SU-DHL-6 (cell line): ENCODE results near the gene WFDC1.

ENCODE experiments used
- H2AFZ ChIP-seq: fragments of 200-600 bp; sonication (generic); 2 replicates; pipeline ENCODE4 v1.6.1; 2014; ENCODE audit warnings: low read depth, mild to moderate bottlenecking, moderate library complexity, mixed read lengths, antibody characterized with exemption, low read length; ENCODE audit not compliant: severe bottlenecking
- H3F3A ChIP-seq: fragments of 200-600 bp; shearing (Covaris generic); 2 replicates; pipeline ENCODE4 v1.6.0; 2016; ENCODE audit warnings: antibody characterized with exemption, mild to moderate bottlenecking; ENCODE audit not compliant: insufficient read depth
- H3K27ac ChIP-seq: fragments of 200-600 bp; sonication (generic); 2 replicates; pipeline ENCODE4 v1.5.1; 2016; ENCODE audit warnings: low read depth, mild to moderate bottlenecking, low read length, moderate library complexity, mixed read lengths
- H3K27me3 ChIP-seq: fragments of 200-600 bp; sonication (generic), shearing (Covaris generic); 2 replicates; pipeline ENCODE4 v1.6.0; 2014; ENCODE audit warnings: mild to moderate bottlenecking, low read length
- H3K36me3 ChIP-seq: fragments of 200-600 bp; sonication (generic); 2 replicates; pipeline ENCODE4 v1.6.1; 2014; ENCODE audit warnings: mild to moderate bottlenecking, low read length, mixed read lengths
- H3K4me2 ChIP-seq: fragments of 300-600, 200-600 bp; shearing (Covaris generic), sonication (generic); 2 replicates; pipeline ENCODE4 v1.6.0; 2014; ENCODE audit warnings: low read length, low read depth, mild to moderate bottlenecking; ENCODE audit not compliant: poor library complexity, severe bottlenecking
- H3K4me3 ChIP-seq: fragments of 200-600 bp; sonication (generic); 2 replicates; pipeline ENCODE4 v1.5.1; 2014; ENCODE audit warnings: antibody characterized with exemption, low read length, mild to moderate bottlenecking, mixed read lengths; ENCODE audit not compliant: insufficient read depth, poor library complexity, severe bottlenecking
- H3K79me2 ChIP-seq: fragments of 200-600 bp; sonication (generic); 2 replicates; pipeline ENCODE4 v1.6.1; 2014; ENCODE audit warnings: mild to moderate bottlenecking, low read length, moderate library complexity; ENCODE audit not compliant: insufficient read depth
- H3K9ac ChIP-seq: fragments of 200-600 bp; sonication (generic); 2 replicates; pipeline ENCODE4 v1.7.0; 2014; ENCODE audit warnings: mild to moderate bottlenecking, low read length
- H3K9me2 ChIP-seq: fragments of 200-600 bp; sonication (generic); replicated peaks from 2 replicates; pipeline ENCODE4 v1.6.1; 2014; ENCODE audit warnings: low read length; ENCODE audit not compliant: insufficient read depth
- H3K9me3 ChIP-seq: fragments of 200-600 bp; sonication (generic); 2 replicates; pipeline ENCODE4 v1.6.1; 2014; ENCODE audit warnings: low read length, mixed read lengths; ENCODE audit not compliant: insufficient read depth
- H4K20me1 ChIP-seq: fragments of 200-600 bp; sonication (generic); 2 replicates; pipeline ENCODE4 v1.6.1; 2014; ENCODE audit warnings: low read depth, mild to moderate bottlenecking, antibody characterized with exemption, low read length, moderate library complexity, mixed read lengths
- EZH2phosphoT487 ChIP-seq: fragments of 200-600 bp; sonication (generic), shearing (Covaris generic); conservative IDR thresholded peaks from 2 replicates; pipeline ENCODE4 v1.6.1; 2018; ENCODE audit warnings: mild to moderate bottlenecking, antibody characterized with exemption, low read length, moderate library complexity, mixed read lengths
- TF ChIP-seq, protein P1 (sequence below): fragments of 200-600 bp; sonication (generic); IDR thresholded peaks from one replicate; pipeline ENCODE4 v1.5.1; 2017; ENCODE audit warnings: antibody characterized with exemption, mild to moderate bottlenecking, low read length, moderate library complexity; ENCODE audit not compliant: insufficient read depth, poor library complexity, severe bottlenecking

The WFDC1 gene

DNA sequence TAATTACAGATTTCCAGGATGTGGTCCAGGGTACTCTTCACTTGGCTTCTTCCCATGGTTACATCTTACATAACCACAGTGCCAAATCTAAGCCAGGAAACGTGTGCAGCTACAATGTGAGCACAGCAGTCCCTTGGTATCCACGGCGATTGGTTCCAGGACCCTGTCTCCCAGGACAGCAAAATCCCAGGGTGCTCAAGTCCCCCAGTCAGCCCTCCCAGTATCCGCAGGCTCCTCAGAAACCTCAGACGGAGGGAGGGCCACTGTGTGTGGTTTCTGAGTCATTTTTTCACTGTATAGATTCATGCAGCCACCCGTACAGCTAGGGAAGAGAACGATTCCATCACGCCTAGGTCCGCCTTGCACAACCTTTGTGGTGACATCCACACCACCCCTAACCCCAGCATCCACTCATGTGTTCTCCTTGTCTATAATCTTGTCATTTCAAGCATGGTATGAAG, 62.5 kb downstream of the WFDC1 start:
- no peak overlapping the region for H3K9ac ChIP-seq
- H3K36me3 ChIP-seq, result no peaks in the 10 kb centered on the region
- no peak overlapping the region for H3K4me2 ChIP-seq
- no peak overlapping the region for H3K4me3 ChIP-seq
- H3F3A ChIP-seq, result no peaks in the 10 kb centered on the region
- H4K20me1 ChIP-seq, result no peaks in the 10 kb centered on the region
- no peaks in the 10 kb centered on the region for H3K9me2 ChIP-seq
- no peak overlapping the region for H3K27ac ChIP-seq
- TF ChIP-seq, protein P1, sequence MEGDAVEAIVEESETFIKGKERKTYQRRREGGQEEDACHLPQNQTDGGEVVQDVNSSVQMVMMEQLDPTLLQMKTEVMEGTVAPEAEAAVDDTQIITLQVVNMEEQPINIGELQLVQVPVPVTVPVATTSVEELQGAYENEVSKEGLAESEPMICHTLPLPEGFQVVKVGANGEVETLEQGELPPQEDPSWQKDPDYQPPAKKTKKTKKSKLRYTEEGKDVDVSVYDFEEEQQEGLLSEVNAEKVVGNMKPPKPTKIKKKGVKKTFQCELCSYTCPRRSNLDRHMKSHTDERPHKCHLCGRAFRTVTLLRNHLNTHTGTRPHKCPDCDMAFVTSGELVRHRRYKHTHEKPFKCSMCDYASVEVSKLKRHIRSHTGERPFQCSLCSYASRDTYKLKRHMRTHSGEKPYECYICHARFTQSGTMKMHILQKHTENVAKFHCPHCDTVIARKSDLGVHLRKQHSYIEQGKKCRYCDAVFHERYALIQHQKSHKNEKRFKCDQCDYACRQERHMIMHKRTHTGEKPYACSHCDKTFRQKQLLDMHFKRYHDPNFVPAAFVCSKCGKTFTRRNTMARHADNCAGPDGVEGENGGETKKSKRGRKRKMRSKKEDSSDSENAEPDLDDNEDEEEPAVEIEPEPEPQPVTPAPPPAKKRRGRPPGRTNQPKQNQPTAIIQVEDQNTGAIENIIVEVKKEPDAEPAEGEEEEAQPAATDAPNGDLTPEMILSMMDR, result no peak
- no peak for TF ChIP-seq EZH2phosphoT487
- H2AFZ ChIP-seq, result no peak overlapping the region
- no peaks in the 10 kb centered on the region for H3K79me2 ChIP-seq
- H3K27me3 ChIP-seq, result no peaks in the 10 kb centered on the region
- H3K9me3 ChIP-seq, result no peaks in the 10 kb centered on the region

DNA sequence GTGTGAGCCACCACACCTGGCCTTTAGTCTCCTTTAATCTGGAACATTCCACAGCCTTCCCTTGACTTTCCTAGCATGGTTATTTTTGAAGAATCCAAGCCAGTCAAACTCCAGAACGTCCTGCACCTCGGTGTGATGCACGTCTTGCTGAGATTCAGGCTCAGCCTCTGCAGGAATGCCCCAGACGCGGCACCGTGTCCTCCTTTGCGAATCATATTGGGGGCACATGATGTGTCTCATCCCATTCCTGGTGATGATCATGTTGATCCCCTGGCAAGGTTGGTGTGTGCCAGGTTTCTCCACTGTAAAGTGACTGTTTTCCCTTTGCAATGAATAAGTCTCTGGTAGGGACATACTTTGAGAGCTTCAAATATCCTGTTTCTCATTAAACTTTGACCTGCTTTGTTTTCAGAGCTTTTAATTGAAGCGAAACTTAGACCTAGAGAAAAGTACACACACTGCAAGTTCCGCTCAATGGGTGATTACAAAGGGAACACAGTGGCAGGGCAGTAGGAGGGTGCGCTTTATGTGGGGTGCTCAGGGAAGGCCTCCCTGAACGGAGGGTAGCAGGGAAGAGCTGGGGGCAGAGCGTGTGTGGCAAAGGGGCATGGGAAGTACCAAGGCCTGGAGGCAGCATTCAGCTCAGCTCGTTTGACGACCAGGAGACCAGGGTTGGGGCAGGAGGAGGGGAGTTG, 64.1 kb downstream of the WFDC1 start:
- Histone ChIP-seq H2AFZ (no peak overlapping the region), H3K4me3 (no peak overlapping the region), H4K20me1 (no peaks in the 10 kb centered on the region), H3K27ac (no peak overlapping the region), H3K36me3 (no peaks in the 10 kb centered on the region), H3K9me2 (no peaks in the 10 kb centered on the region), H3K79me2 (no peaks in the 10 kb centered on the region), H3K27me3 (no peaks in the 10 kb centered on the region), H3K4me2 (no peak overlapping the region), H3K9me3 (no peaks in the 10 kb centered on the region), H3F3A (no peaks in the 10 kb centered on the region), H3K9ac (no peak overlapping the region)
- TF ChIP-seq, protein P1, result no peak
- TF ChIP-seq EZH2phosphoT487, result no peak

DNA sequence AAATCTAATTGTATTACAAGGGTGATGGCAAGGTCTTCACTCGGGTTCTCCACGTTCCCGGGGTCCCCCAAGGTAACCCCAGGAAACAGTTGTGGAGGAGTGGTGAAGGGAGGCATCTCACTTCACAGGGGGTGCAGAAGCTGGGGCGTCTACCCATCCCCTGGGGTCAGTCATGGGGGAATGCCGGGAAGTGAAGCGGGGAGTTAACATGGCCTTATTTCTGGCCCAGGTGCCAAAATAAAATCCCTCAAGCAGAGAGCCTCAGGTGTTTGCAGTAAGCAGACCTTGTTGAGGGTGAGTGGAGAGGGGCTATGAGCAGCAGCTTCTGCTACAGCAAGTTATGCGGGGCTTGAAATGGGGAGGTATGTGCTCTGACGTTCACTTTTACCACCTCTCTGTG, 64.6 kb downstream of the WFDC1 start:
- no peak overlapping the region for H3K27ac ChIP-seq
- H3K9me2 ChIP-seq, result no peaks in the 10 kb centered on the region
- H3K4me2 ChIP-seq, result no peak overlapping the region
- TF ChIP-seq, protein P1, result no peak
- TF ChIP-seq EZH2phosphoT487, result no peak
- H2AFZ ChIP-seq, result no peak overlapping the region
- no peak overlapping the region for H3K9ac ChIP-seq
- H3K36me3 ChIP-seq, result no peaks in the 10 kb centered on the region
- no peaks in the 10 kb centered on the region for H3K27me3 ChIP-seq
- no peaks in the 10 kb centered on the region for H4K20me1 ChIP-seq
- H3K79me2 ChIP-seq, result no peaks in the 10 kb centered on the region
- no peak overlapping the region for H3K4me3 ChIP-seq
- H3K9me3 ChIP-seq, result no peaks in the 10 kb centered on the region
- H3F3A ChIP-seq, result no peaks in the 10 kb centered on the region
